Measurements from ENCODE around the gene CWC22.

DNA sequence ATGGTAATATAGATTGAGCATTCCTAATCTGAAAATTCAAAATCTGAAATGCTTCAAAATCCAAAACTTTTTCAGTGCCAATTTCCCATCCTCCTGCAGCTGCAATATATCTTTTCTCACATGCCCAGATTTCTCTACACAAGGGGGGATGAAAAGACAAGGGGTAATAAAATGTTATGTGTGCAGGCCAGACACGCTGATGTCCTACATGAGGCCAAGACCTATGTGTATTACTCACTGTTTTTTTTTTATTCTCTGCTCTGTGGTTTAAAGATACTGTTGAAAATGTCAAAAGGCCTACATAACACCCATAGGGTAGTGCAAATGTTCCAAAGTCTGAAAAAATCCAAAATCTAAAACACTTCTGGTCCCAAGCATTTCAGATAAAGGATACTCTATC lies 41.2 kb upstream of the CWC22 start:
- TF ChIP-seq, protein P1, sequence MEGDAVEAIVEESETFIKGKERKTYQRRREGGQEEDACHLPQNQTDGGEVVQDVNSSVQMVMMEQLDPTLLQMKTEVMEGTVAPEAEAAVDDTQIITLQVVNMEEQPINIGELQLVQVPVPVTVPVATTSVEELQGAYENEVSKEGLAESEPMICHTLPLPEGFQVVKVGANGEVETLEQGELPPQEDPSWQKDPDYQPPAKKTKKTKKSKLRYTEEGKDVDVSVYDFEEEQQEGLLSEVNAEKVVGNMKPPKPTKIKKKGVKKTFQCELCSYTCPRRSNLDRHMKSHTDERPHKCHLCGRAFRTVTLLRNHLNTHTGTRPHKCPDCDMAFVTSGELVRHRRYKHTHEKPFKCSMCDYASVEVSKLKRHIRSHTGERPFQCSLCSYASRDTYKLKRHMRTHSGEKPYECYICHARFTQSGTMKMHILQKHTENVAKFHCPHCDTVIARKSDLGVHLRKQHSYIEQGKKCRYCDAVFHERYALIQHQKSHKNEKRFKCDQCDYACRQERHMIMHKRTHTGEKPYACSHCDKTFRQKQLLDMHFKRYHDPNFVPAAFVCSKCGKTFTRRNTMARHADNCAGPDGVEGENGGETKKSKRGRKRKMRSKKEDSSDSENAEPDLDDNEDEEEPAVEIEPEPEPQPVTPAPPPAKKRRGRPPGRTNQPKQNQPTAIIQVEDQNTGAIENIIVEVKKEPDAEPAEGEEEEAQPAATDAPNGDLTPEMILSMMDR (IDR thresholded peaks at IDR 0.05; ENCODE audit: insufficient read depth, low read length) = no peak
- TF ChIP-seq, protein P2, sequence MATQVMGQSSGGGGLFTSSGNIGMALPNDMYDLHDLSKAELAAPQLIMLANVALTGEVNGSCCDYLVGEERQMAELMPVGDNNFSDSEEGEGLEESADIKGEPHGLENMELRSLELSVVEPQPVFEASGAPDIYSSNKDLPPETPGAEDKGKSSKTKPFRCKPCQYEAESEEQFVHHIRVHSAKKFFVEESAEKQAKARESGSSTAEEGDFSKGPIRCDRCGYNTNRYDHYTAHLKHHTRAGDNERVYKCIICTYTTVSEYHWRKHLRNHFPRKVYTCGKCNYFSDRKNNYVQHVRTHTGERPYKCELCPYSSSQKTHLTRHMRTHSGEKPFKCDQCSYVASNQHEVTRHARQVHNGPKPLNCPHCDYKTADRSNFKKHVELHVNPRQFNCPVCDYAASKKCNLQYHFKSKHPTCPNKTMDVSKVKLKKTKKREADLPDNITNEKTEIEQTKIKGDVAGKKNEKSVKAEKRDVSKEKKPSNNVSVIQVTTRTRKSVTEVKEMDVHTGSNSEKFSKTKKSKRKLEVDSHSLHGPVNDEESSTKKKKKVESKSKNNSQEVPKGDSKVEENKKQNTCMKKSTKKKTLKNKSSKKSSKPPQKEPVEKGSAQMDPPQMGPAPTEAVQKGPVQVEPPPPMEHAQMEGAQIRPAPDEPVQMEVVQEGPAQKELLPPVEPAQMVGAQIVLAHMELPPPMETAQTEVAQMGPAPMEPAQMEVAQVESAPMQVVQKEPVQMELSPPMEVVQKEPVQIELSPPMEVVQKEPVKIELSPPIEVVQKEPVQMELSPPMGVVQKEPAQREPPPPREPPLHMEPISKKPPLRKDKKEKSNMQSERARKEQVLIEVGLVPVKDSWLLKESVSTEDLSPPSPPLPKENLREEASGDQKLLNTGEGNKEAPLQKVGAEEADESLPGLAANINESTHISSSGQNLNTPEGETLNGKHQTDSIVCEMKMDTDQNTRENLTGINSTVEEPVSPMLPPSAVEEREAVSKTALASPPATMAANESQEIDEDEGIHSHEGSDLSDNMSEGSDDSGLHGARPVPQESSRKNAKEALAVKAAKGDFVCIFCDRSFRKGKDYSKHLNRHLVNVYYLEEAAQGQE (IDR thresholded peaks at IDR 0.05; ENCODE audit: insufficient replicate concordance, low read depth) = no peak
- TF ChIP-seq POLR2AphosphoS5 (IDR thresholded peaks at IDR 0.05; ENCODE audit: low read depth) (no peak), GABPA (IDR thresholded peaks at IDR 0.05; ENCODE audit: low read depth) (no peak), SPI1 (IDR thresholded peaks at IDR 0.05; ENCODE audit: borderline replicate concordance, low read depth) (no peak)
